Fibroblast of pulmonary artery (primary cell): ENCODE data around the gene TGM2.

ENCODE experiments used
- DNase-seq: peaks from one replicate; pipeline ENCODE4 v3.0.0-alpha.2; 2010; ENCODE audit warnings: low read depth
- H3K4me3 ChIP-seq: replicated peaks from 2 replicates; pipeline ENCODE4 v1.5.1; 2011; ENCODE audit warnings: low read depth, mild to moderate bottlenecking, control low read depth, low read length, moderate library complexity
- CTCF ChIP-seq: IDR thresholded peaks from 2 replicates; pipeline ENCODE4 v1.5.1; 2011; ENCODE audit warnings: mild to moderate bottlenecking, control low read depth, low read length, inconsistent platforms; ENCODE audit errors: missing control alignments

TGM2 gene

GRCh38 chr20:38131588-38132121, 33.4 kb downstream of the TGM2 start:
- no peak for DNase-seq
- TF ChIP-seq CTCF = no peak
- H3K4me3 ChIP-seq = no peak overlapping the region

- TF ChIP-seq CTCF = no peak
- DNase-seq = no peak
- no peak overlapping the region for H3K4me3 ChIP-seq
These were observed 34.1 kb downstream of the TGM2 start for GRCh38 chr20:38130687-38131587.

GRCh38 chr20:38129893-38130609, 35.0 kb downstream of the TGM2 start:
- TF ChIP-seq CTCF = no peak
- H3K4me3 ChIP-seq = no peak overlapping the region
- no peak for DNase-seq

GRCh38 chr20:38129248-38129865, 35.7 kb downstream of the TGM2 start:
- no peak for DNase-seq
- TF ChIP-seq CTCF = no peak
- no peak overlapping the region for H3K4me3 ChIP-seq

- TF ChIP-seq CTCF = no peak
- no peak overlapping the region for H3K4me3 ChIP-seq
- no peak for DNase-seq
These were observed 36.4 kb downstream of the TGM2 start for GRCh38 chr20:38128691-38129090.

- H3K4me3 ChIP-seq = no peak overlapping the region
- no peak for TF ChIP-seq CTCF
- no peak for DNase-seq
These were observed 37.0 kb downstream of the TGM2 start for GRCh38 chr20:38127920-38128528.
